DMS 273 (cell line): ENCODE data around the gene NAA15.
"Not testable (repeated sequence)": the region's sequence is repeated elsewhere in the genome, so short reads cannot be mapped to it uniquely, and the experiment has no call there.

Source experiments
- DNase-seq: peaks from one replicate; lab custom pipeline; 2025; ENCODE audit not compliant: unreplicated experiment; lab: John Stamatoyannopoulos, UW

Gene NAA15

GRCh38 chr4:139450586-139450985 lies 149.3 kb downstream of the NAA15 start:
- DNase-seq: no peak

GRCh38 chr4:139451997-139452396 lies 150.7 kb downstream of the NAA15 start:
- no peak for DNase-seq

- peak; percentile 89 for DNase-seq
Observed at GRCh38 chr4:139453041-139453370, 151.7 kb downstream of the NAA15 start.

GRCh38 chr4:139453371-139454110 lies 152.2 kb downstream of the NAA15 start:
- peak; percentile 97 for DNase-seq

- peak; percentile 36 for DNase-seq
Observed at GRCh38 chr4:139454111-139455045, 153.1 kb downstream of the NAA15 start, which contains the start of gene RAB33B. Gene RAB33B (plus strand): TSS chr4:139454121. CDS start chr4:139454196, 75 bp downstream.

- DNase-seq: no peak
Observed at GRCh38 chr4:139455126-139455538, 153.8 kb downstream of the NAA15 start.

GRCh38 chr4:139457318-139457717 lies 156.0 kb downstream of the NAA15 start:
- DNase-seq: no peak

GRCh38 chr4:139458543-139458942 lies 157.2 kb downstream of the NAA15 start:
- DNase-seq: no peak

GRCh38 chr4:139458999-139459398 lies 157.7 kb downstream of the NAA15 start:
- DNase-seq: no peak

- DNase-seq: no peak
Observed at GRCh38 chr4:139460565-139460964, 159.3 kb downstream of the NAA15 start.

GRCh38 chr4:139461022-139461628 lies 159.8 kb downstream of the NAA15 start:
- peak; percentile 3 for DNase-seq

GRCh38 chr4:139464512-139464911 lies 163.2 kb downstream of the NAA15 start:
- DNase-seq: not testable (repeated sequence)

- no peak for DNase-seq
Observed at GRCh38 chr4:139465922-139466321, 164.6 kb downstream of the NAA15 start.

- not testable (repeated sequence) for DNase-seq
Observed at GRCh38 chr4:139468756-139469155, 167.5 kb downstream of the NAA15 start.

GRCh38 chr4:139469216-139469615 lies 167.9 kb downstream of the NAA15 start:
- no peak for DNase-seq
